Ovary (tissue), 9 donors: ENCODE data around the gene ELAVL1. TPM values are rescaled to one million over a fixed set of nuclear protein-coding genes. Genes with fewer than 3 reads are reported as not detected.

Source experiments
- DNase-seq, 5 donors: peaks; one replicate each; pipeline ENCODE4 v3.0.0-alpha.2; 2019 to 2020
- H3K27ac ChIP-seq, 2 donors: fragments of 200-600 bp; one replicate each; pipeline versions ENCODE4 v1.5.1 to v1.8.0; 2019 to 2022
- H3K27me3 ChIP-seq: fragments of 200-600 bp; one replicate; pipeline ENCODE4 v1.8.0; 2022
- H3K36me3 ChIP-seq: fragments of 200-600 bp; sonication (generic); one replicate; pipeline ENCODE4 v1.5.1; 2019
- H3K4me1 ChIP-seq: one replicate; pipeline ENCODE4 v1.8.1; 2013; ENCODE audit warnings: mild to moderate bottlenecking, moderate library complexity; ENCODE audit not compliant: insufficient read depth
- H3K4me3 ChIP-seq: fragments of 200-600 bp; sonication (generic); one replicate; pipeline ENCODE4 v1.5.1; 2017
- H3K9me3 ChIP-seq, 2 donors: fragments of 200-600 bp in 1 of 2; sonication (generic) in 1 of 2; one replicate each; pipeline versions ENCODE4 v1.5.1 to v1.8.1; 2013 to 2019; ENCODE audit warnings: mild to moderate bottlenecking in 1 of 2, moderate library complexity in 1 of 2
- CTCF ChIP-seq, 3 donors: fragments of 450-650 bp in 2 of 3; fragments of 200-600 bp in 1 of 3; IDR thresholded peaks; one replicate each; pipeline versions ENCODE4 v1.5.1 to v1.8.0; 2016 to 2022; ENCODE audit warnings: antibody characterized with exemption in 3 of 3, mild to moderate bottlenecking in 1 of 3
- EP300 ChIP-seq: sonication (generic); formaldehyde crosslinking; IDR thresholded peaks from one replicate; pipeline ENCODE4 v1.6.1; 2017; ENCODE audit warnings: antibody characterized with exemption
- POLR2A ChIP-seq: fragments of 450-650 bp; IDR thresholded peaks from one replicate; pipeline ENCODE4 v1.6.1; 2017; ENCODE audit warnings: antibody characterized with exemption, mild to moderate bottlenecking, moderate library complexity
- WGBS, 3 donors: extraction: QIAGEN DNeasy Blood & Tissue Kit in 1 of 3; methylation state at CpG; one replicate each; pipeline versions ENCODE4 v1.1.5 to v1.1.7; 2013 to 2017; 5-methylcytosine and 5-hydroxymethylcytosine counted together
- intact Hi-C, 4 donors: fragments of 100-400 bp; cut with DNase I; formaldehyde crosslinking; loops; one replicate each; pipeline versions ENCODE4 v1.11.0 to v1.15.1; 2022 to 2023
- polyA plus RNA-seq, 2 donors: library from polyadenylated mRNA; stranded (reverse); fragments of 200-250 nt in 1 of 2; fragments of 350-450 nt in 1 of 2; fragmentation: Illumina TruSeq in 1 of 2; extraction: RNeasy Lipid Tissue Mini Kit (QIAGEN cat#74804) in 1 of 2; gene quantifications; one replicate each; pipeline ENCODE4 v1.2.3, GENCODE V29; 2013 to 2014
- total RNA-seq, 7 donors: library from RNA; depleted of rRNA in 2 of 7; stranded (reverse); fragments of >200 nt in 2 of 7; fragmentation: NEBNext Ultra II Directional in 3 of 7; extraction: Animal tissue kit (Norgen Biotek cat#: 25700) in 3 of 7; gene quantifications; one replicate each; pipeline versions ENCODE4 v1.1.0 to v1.2.4, GENCODE V29; 2016 to 2023
- donor health status: DM: no; HTN: no; CAD: no; lungs with moderate emphysema.
- donor health status: DM: no; HTN: no; CAD: no.
- donor health status: Bipolar disorder and iron deficiency.
- donor health status: DM: yes; HTN: yes; CAD: no.
- donor health status: DM: no; HTN: no; CAD: no.
- donor health status: DM: yes; HTN: yes; CAD: no.

The ELAVL1 gene
- total and polyA plus RNA-seq, 9 donors = 13.8 to 78.4 (median 63.5) TPM

GRCh38 chr19:7981199-7981598 is 24.2 kb downstream of the ELAVL1 start:
- Histone ChIP-seq H3K27ac (no peak overlapping the region), H3K4me3 (no peak overlapping the region), H3K27me3 (no peaks in the 10 kb centered on the region), H3K9me3 (no peaks in the 10 kb centered on the region), H3K4me1 (no peaks in the 10 kb centered on the region), H3K36me3 (no peaks in the 10 kb centered on the region)
- WGBS, 3 donors = 84 to 87% (median 85%) methylated on average over 7 of the region's 7 CpGs
- intact Hi-C loops = no loop called here
- TF ChIP-seq EP300 = no peak
- no peak for TF ChIP-seq CTCF (IDR thresholded peaks at IDR 0.05)
- TF ChIP-seq POLR2A = no peak
- DNase-seq = no peak

- H3K36me3 ChIP-seq = no peaks in the 10 kb centered on the region
- intact Hi-C loops = no loop called here
Observed at GRCh38 chr19:7980635-7981121, 24.8 kb downstream of the ELAVL1 start.

GRCh38 chr19:7980168-7980567 is 25.3 kb downstream of the ELAVL1 start:
- DNase-seq = no peak
- Histone ChIP-seq H3K4me3 (no peak overlapping the region), H3K9me3 (no peaks in the 10 kb centered on the region), H3K27me3 (no peaks in the 10 kb centered on the region), H3K4me1 (no peaks in the 10 kb centered on the region), H3K27ac (no peak overlapping the region), H3K36me3 (no peaks in the 10 kb centered on the region)
- intact Hi-C loops = no loop called here
- WGBS, 3 donors = 82 to 89% (median 82%) methylated on average over 13 of the region's 13 CpGs
- TF ChIP-seq POLR2A (no peak), CTCF (IDR thresholded peaks at IDR 0.05) (no peak), EP300 (no peak)

More at GRCh38 chr19:7980635-7981121, 24.8 kb downstream of the ELAVL1 start:
- no peaks in the 10 kb centered on the region for H3K27me3 ChIP-seq
- H3K4me3 ChIP-seq = no peak overlapping the region
- no peaks in the 10 kb centered on the region for H3K4me1 ChIP-seq
- H3K9me3 ChIP-seq = no peaks in the 10 kb centered on the region
- H3K27ac ChIP-seq = no peak overlapping the region
- TF ChIP-seq EP300 = no peak
- TF ChIP-seq POLR2A = no peak
- no peak for TF ChIP-seq CTCF (IDR thresholded peaks at IDR 0.05)
- WGBS, 3 donors = 79 to 86% (median 81%) methylated on average over 12 of the region's 12 CpGs
- DNase-seq = no peak

- no peaks in the 10 kb centered on the region for H3K27me3 ChIP-seq
- TF ChIP-seq POLR2A (no peak), EP300 (no peak), CTCF (IDR thresholded peaks at IDR 0.05) (no peak)
- no peak overlapping the region for H3K4me3 ChIP-seq
- no peaks in the 10 kb centered on the region for H3K9me3 ChIP-seq
- 85 to 90% (median 85%) methylated on average over 8 of the region's 8 CpGs for WGBS, 3 donors
- no peak overlapping the region for H3K27ac ChIP-seq
- H3K4me1 ChIP-seq = no peaks in the 10 kb centered on the region
- intact Hi-C loops = no loop called here
- no peak for DNase-seq
- no peaks in the 10 kb centered on the region for H3K36me3 ChIP-seq
Observed at GRCh38 chr19:7979559-7979958, 25.9 kb downstream of the ELAVL1 start.
